ENCODE data around the gene KCNE3. TPM values are rescaled to one million over a fixed set of nuclear protein-coding genes. Genes with fewer than 3 reads are reported as not detected.

KCNE3 gene
- total RNA-seq, 4 donors from 2014 or later: 4.2 to 21.9 (median 5.2) TPM

- Histone ChIP-seq H3K4me3 (no peak overlapping the region), H3K27ac (no peak overlapping the region), H3K27me3 (peaks cover 6% of the 10 kb centered on the region), H3K36me3 (no peaks in the 10 kb centered on the region), H3K4me1 (no peaks in the 10 kb centered on the region), H3K9me3 (no peaks in the 10 kb centered on the region)
- no peak for ATAC-seq
- 71 to 100% methylated on average over 1 of the region's 1 CpG for WGBS, 2 donors (ENCODE audit: low coverage in 1 of 2)
- no peak for TF ChIP-seq POLR2A (IDR thresholded peaks at IDR 0.05)
- TF ChIP-seq CTCF (IDR thresholded peaks at IDR 0.05): no peak
- no peak for TF ChIP-seq POLR2AphosphoS5 (IDR thresholded peaks at IDR 0.05)
- no peak for TF ChIP-seq EP300 (IDR thresholded peaks at IDR 0.05)
These were observed 29.8 kb downstream of the KCNE3 start for GRCh38 chr11:74437441-74438042.

- H3K9me3 ChIP-seq: no peaks in the 10 kb centered on the region
- H3K36me3 ChIP-seq: no peaks in the 10 kb centered on the region
- no peak overlapping the region for H3K27ac ChIP-seq
- ATAC-seq: no peak
- TF ChIP-seq POLR2A (IDR thresholded peaks at IDR 0.05): no peak
- no peak for TF ChIP-seq CTCF (IDR thresholded peaks at IDR 0.05)
- TF ChIP-seq EP300 (IDR thresholded peaks at IDR 0.05): no peak
- no peak for TF ChIP-seq POLR2AphosphoS5 (IDR thresholded peaks at IDR 0.05)
- 40 to 50% methylated on average over 7 of the region's 7 CpGs for WGBS, 2 donors (ENCODE audit: low coverage in 1 of 2)
- H3K27me3 ChIP-seq: peaks cover 6% of the 10 kb centered on the region
- no peak overlapping the region for H3K4me3 ChIP-seq
- H3K4me1 ChIP-seq: no peaks in the 10 kb centered on the region
These were observed 32.8 kb downstream of the KCNE3 start for GRCh38 chr11:74434528-74434927.

GRCh38 chr11:74429205-74429604, 38.1 kb downstream of the KCNE3 start:
- Histone ChIP-seq H3K27me3 (no peaks in the 10 kb centered on the region), H3K36me3 (no peaks in the 10 kb centered on the region), H3K4me1 (no peaks in the 10 kb centered on the region), H3K9me3 (peaks cover 0 to 19% (median 0%) of the 10 kb centered on the region in 3 donors), H3K4me3 (no peak overlapping the region), H3K27ac (no peak overlapping the region)
- TF ChIP-seq POLR2AphosphoS5 (IDR thresholded peaks at IDR 0.05): no peak
- no peak for TF ChIP-seq CTCF (IDR thresholded peaks at IDR 0.05)
- no peak for TF ChIP-seq EP300 (IDR thresholded peaks at IDR 0.05)
- TF ChIP-seq POLR2A (IDR thresholded peaks at IDR 0.05): no peak
- no peak for ATAC-seq
- WGBS, 2 donors (ENCODE audit: low coverage in 1 of 2): 74 to 94% methylated on average over 2 to 3 of the region's 3 CpGs

- no peaks in the 10 kb centered on the region for H3K4me1 ChIP-seq
- ATAC-seq: no peak
- no peak overlapping the region for H3K27ac ChIP-seq
- no peak overlapping the region for H3K4me3 ChIP-seq
- WGBS, 2 donors (ENCODE audit: low coverage in 1 of 2): 89 to 94% methylated on average over 3 to 4 of the region's 4 CpGs
- H3K9me3 ChIP-seq: peaks cover 0 to 19% (median 0%) of the 10 kb centered on the region in 3 donors
- H3K27me3 ChIP-seq: no peaks in the 10 kb centered on the region
- TF ChIP-seq EP300 (IDR thresholded peaks at IDR 0.05): no peak
- no peak for TF ChIP-seq CTCF (IDR thresholded peaks at IDR 0.05)
- no peak for TF ChIP-seq POLR2A (IDR thresholded peaks at IDR 0.05)
- no peak for TF ChIP-seq POLR2AphosphoS5 (IDR thresholded peaks at IDR 0.05)
- H3K36me3 ChIP-seq: no peaks in the 10 kb centered on the region
These were observed 39.9 kb downstream of the KCNE3 start for GRCh38 chr11:74427384-74427886.

- TF ChIP-seq POLR2AphosphoS5 (IDR thresholded peaks at IDR 0.05) (no peak), CTCF (IDR thresholded peaks at IDR 0.05) (no peak), POLR2A (IDR thresholded peaks at IDR 0.05) (no peak), EP300 (IDR thresholded peaks at IDR 0.05) (no peak)
- no peaks in the 10 kb centered on the region for H3K4me1 ChIP-seq
- no peak overlapping the region for H3K27ac ChIP-seq
- no peaks in the 10 kb centered on the region for H3K36me3 ChIP-seq
- no peaks in the 10 kb centered on the region for H3K27me3 ChIP-seq
- no peak overlapping the region for H3K4me3 ChIP-seq
- peaks cover 0 to 19% (median 0%) of the 10 kb centered on the region in 3 donors for H3K9me3 ChIP-seq
- ATAC-seq: no peak
These were observed 42.2 kb downstream of the KCNE3 start for GRCh38 chr11:74425100-74425499.

Data from gastroesophageal sphincter (tissue), 4 donors.